Psoas muscle (tissue), 8 donors: ENCODE measurements around the gene ARFGAP1. TPM values are rescaled to one million over a fixed set of nuclear protein-coding genes. Genes with fewer than 3 reads are reported as not detected.

Experiments
- ATAC-seq, 4 donors: fragments of 200-7000 bp; cut with Tn5 transposase; one replicate each; pipeline ENCODE4 v1.9.1; 2020; ENCODE audit warnings: moderate library complexity in 3 of 4, mild to moderate bottlenecking in 2 of 4
- DNase-seq, 2 donors: peaks; one replicate each; pipeline ENCODE4 v3.0.0-alpha.2; 2020
- H3K27ac ChIP-seq: fragments of 200-600 bp; one replicate; pipeline ENCODE4 v1.8.0; 2022
- H3K27me3 ChIP-seq, 3 donors: fragments of 200-600 bp in 1 of 3; one replicate each; pipeline versions ENCODE4 v1.6.1 to v1.8.0; 2013 to 2022; ENCODE audit warnings: low read length in 2 of 3, mild to moderate bottlenecking in 2 of 3, moderate library complexity in 1 of 3; ENCODE audit not compliant: insufficient read depth in 3 of 3
- H3K36me3 ChIP-seq, 2 donors: fragments of 200-600 bp in 1 of 2; one replicate each; pipeline versions ENCODE4 v1.6.1 to v1.8.0; 2013 to 2022; ENCODE audit warnings: low read depth in 1 of 2, mild to moderate bottlenecking in 1 of 2, moderate library complexity in 1 of 2; ENCODE audit not compliant: insufficient read depth in 1 of 2
- H3K4me1 ChIP-seq: fragments of 200-600 bp; one replicate; pipeline ENCODE4 v1.8.0; 2022
- H3K4me3 ChIP-seq: fragments of 200-600 bp; one replicate; pipeline ENCODE4 v1.8.0; 2022; ENCODE audit warnings: mild to moderate bottlenecking
- H3K9me3 ChIP-seq: fragments of 200-600 bp; one replicate; pipeline ENCODE4 v1.8.0; 2022
- CTCF ChIP-seq: fragments of 200-600 bp; IDR thresholded peaks from one replicate; pipeline ENCODE4 v1.8.0; 2022; ENCODE audit warnings: antibody characterized with exemption
- WGBS, 3 donors: extraction: QIAGEN DNeasy Blood & Tissue Kit; methylation state at CpG; one replicate each; pipeline versions ENCODE4 v1.1.6 to v1.1.7; 2013; 5-methylcytosine and 5-hydroxymethylcytosine counted together
- intact Hi-C, 2 donors: fragments of 100-400 bp; cut with DNase I; formaldehyde crosslinking; loops; one replicate each; pipeline versions ENCODE4 v1.11.0 to v1.14.2; 2022
- polyA plus RNA-seq, 3 donors: library from polyadenylated mRNA; stranded (reverse); fragments of 200-250 nt; gene quantifications; one replicate each; pipeline ENCODE4 v1.2.3, GENCODE V29; 2013
- total RNA-seq, 4 donors: library from RNA; stranded (reverse); fragmentation: NEBNext Ultra II Directional in 2 of 4; extraction: Animal tissue kit (Norgen Biotek cat#: 25700) in 2 of 4; gene quantifications; one replicate each; pipeline versions ENCODE4 v1.2.1 to v1.2.4, GENCODE V29; 2021 to 2023
- donor health status: healthy with polysubstance abuse.
- donor health status: DM: no; HTN: no; CAD: no; lungs with moderate emphysema.
- donor health status: Bipolar disorder and iron deficiency.
- donor health status: healthy.
- donor health status: DM: yes; HTN: yes; CAD: no.
- donor health status: DM: no; HTN: no; CAD: no.
- donor health status: DM: no; HTN: no; CAD: no.
- donor health status: DM: yes; HTN: yes; CAD: no.

The ARFGAP1 gene
- total and polyA plus RNA-seq, 7 donors, result 19.9 to 42.2 (median 26.8) TPM

- Histone ChIP-seq H3K4me1 (peaks cover 20% of the 10 kb centered on the region), H3K9me3 (no peaks in the 10 kb centered on the region), H3K27me3 (peaks cover 0 to 12% (median 0%) of the 10 kb centered on the region in 3 donors), H3K36me3 (peaks cover 10 to 33% of the 10 kb centered on the region in 2 donors), H3K4me3 (peak overlapping the region; percentile 86), H3K27ac (no peak overlapping the region)
- ATAC-seq (no peak), DNase-seq (no peak)
- no peak for TF ChIP-seq CTCF
- 26 to 38% (median 28%) methylated on average over 20 of the region's 20 CpGs for WGBS, 3 donors
- intact Hi-C loops, result loop anchor here in 1 of 2 donors (5.0 kb wide), 1 partner anchor 62 kb away; no protein-coding TSS in a partner anchor
Measured at GRCh38 chr20:63273635-63274380, 1.2 kb downstream of the ARFGAP1 start.

DNA sequence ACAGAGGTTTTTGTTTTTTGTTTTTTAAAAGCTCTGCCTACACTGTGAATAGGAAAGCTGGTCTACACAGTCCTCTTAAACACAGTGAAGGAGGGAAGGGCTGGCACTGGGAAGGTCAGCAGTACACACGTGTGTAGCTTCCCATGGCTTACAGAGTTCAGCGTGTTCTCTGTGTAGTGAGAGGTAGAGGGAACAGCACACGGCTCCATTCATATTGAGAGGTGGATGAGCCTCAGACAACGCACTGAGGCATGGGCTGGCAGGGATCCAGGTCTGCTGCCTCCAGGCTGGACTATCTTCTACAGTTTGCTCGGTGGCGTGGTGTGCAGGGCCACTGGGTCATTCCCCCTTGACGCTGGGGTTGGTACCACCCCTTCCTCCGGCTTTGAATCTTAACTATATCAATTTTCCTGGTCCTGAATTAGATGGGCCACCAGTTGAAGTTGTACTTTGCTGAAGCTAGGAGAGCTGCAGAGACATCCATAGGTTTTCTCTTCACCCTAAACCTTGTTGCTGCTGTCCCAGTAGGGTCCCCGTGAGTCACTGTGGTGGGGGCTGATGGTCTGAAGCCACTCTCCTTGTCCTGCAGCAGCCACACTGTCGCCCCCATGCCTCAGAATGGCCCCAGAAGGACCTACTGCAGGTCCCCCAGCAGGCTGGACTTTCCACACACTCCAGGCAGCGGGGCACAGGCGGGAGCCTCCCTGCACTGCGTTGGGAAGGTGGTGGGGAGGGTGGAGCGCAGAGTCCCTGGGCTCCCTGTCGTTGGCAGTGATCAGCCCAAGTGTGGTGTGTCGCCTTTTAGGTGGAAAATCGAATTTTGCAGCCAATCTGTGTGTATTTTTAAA, 2.0 kb downstream of the ARFGAP1 start:
- H3K27me3 ChIP-seq, result peaks cover 0 to 4% (median 0%) of the 10 kb centered on the region in 3 donors
- H3K4me3 ChIP-seq, result peak overlapping the region; percentile 86
- peaks cover 10 to 41% of the 10 kb centered on the region in 2 donors for H3K36me3 ChIP-seq
- no peaks in the 10 kb centered on the region for H3K9me3 ChIP-seq
- H3K4me1 ChIP-seq, result peaks cover 20% of the 10 kb centered on the region
- no peak overlapping the region for H3K27ac ChIP-seq
- ATAC-seq (no peak), DNase-seq (no peak)
- TF ChIP-seq CTCF, result no peak
- WGBS, 3 donors, result 62 to 76% (median 65%) methylated on average over 17 of the region's 17 CpGs
- intact Hi-C loops, result loop anchor here in 1 of 2 donors (5.0 kb wide), 1 partner anchor 62 kb away; no protein-coding TSS in a partner anchor

DNA sequence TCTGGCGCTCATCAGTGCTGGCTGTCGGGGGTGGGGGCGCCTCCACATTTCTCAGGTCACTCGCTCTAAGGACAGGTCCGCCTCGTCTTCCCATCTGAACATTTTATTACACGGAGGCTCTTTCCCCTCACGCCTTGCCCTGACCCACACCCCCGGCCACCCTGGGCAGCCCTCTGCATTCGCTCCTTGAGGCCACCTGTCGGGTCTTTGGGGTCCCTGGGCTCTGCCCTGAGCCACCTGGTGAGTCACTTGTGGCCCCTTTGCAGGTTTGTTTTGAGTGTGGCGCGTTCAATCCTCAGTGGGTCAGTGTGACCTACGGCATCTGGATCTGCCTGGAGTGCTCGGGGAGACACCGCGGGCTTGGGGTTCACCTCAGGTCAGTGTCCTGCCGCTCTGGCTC, 3.2 kb downstream of the ARFGAP1 start:
- Histone ChIP-seq H3K4me1 (peaks cover 20% of the 10 kb centered on the region), H3K27me3 (no peaks in the 10 kb centered on the region), H3K9me3 (no peaks in the 10 kb centered on the region), H3K36me3 (peaks cover 10 to 53% of the 10 kb centered on the region in 2 donors), H3K4me3 (no peak overlapping the region), H3K27ac (no peak overlapping the region)
- WGBS, 3 donors, result 76 to 87% (median 83%) methylated on average over 18 of the region's 18 CpGs
- DNase-seq (no peak), ATAC-seq (no peak)
- intact Hi-C loops, result no loop called here
- TF ChIP-seq CTCF, result no peak

GRCh38 chr20:63276956-63277355, 4.3 kb downstream of the ARFGAP1 start:
- Histone ChIP-seq H3K36me3 (peaks cover 10 to 65% of the 10 kb centered on the region in 2 donors), H3K27me3 (no peaks in the 10 kb centered on the region), H3K9me3 (no peaks in the 10 kb centered on the region), H3K27ac (no peak overlapping the region), H3K4me3 (no peak overlapping the region), H3K4me1 (peaks cover 16% of the 10 kb centered on the region)
- no peak for ATAC-seq
- intact Hi-C loops, result no loop called here
- TF ChIP-seq CTCF, result no peak
- WGBS, 3 donors, result 87 to 91% (median 89%) methylated on average over 20 of the region's 20 CpGs
- DNase-seq, result no peak
